NT2/D1 (cell line): ENCODE results near the gene ZSWIM4.

Source experiments
- SUZ12 ChIP-seq: IDR thresholded peaks from 2 replicates; pipeline ENCODE4 v1.6.1; 2011; ENCODE audit not compliant: insufficient read length, insufficient read depth; ENCODE audit errors: extremely low read depth
- YY1 ChIP-seq: IDR thresholded peaks from 2 replicates; pipeline ENCODE4 v1.6.1; 2011; ENCODE audit not compliant: insufficient read length, insufficient read depth
- ZNF274 ChIP-seq: IDR thresholded peaks from 2 replicates; pipeline ENCODE4 v1.6.1; 2011; ENCODE audit warnings: mild to moderate bottlenecking, low read depth, low read length

- TF ChIP-seq SUZ12, result no peak
- no peak for TF ChIP-seq YY1
- no peak for TF ChIP-seq ZNF274
Observed at GRCh38 chr19:13849991-13850909, 55.0 kb downstream of the ZSWIM4 start.
